GM10248 (cell line): Measurements from ENCODE around the gene MYL5.

Experiments used
- CTCF ChIA-PET: fragments of 300-600 bp; sonication (Branson Sonifier 250); formaldehyde crosslinking; extraction: SDS; loops from one replicate; lab custom pipeline; 2021; ENCODE audit warnings: antibody characterized with exemption; lab: Yijun Ruan, JAX
- POLR2A ChIA-PET: fragments of 350-650 bp; sonication (Branson Sonifier 250); formaldehyde crosslinking; extraction: SDS; loops from one replicate; lab custom pipeline; 2020; ENCODE audit warnings: antibody characterized with exemption; lab: Yijun Ruan, JAX
- DNase-seq: peaks from one replicate; pipeline ENCODE4 v3.0.0; 2012; ENCODE audit errors: extremely low spot score
- CTCF ChIP-seq: IDR thresholded peaks from 2 replicates; pipeline ENCODE4 v1.5.1; 2012; ENCODE audit warnings: mild to moderate bottlenecking, low read depth; ENCODE audit errors: extremely low read depth, missing control alignments, control extremely low read depth

The MYL5 gene

GRCh38 chr4:674172-675035 is at the start of gene MYL5, which contains the start of gene ATP5ME:
MYL5 (plus strand) TSS chr4:674542; CDS start chr4:678027, 3,485 bp downstream.
ATP5ME (minus strand) TSS chr4:674276; CDS start chr4:674247, 29 bp downstream.
- CTCF ChIA-PET = interaction anchor here (0.7 to 3.2 kb wide), 9 partner anchors 10 to 256 kb away, joined by 3 to 22 read pairs (median 4); no protein-coding TSS in a partner anchor
- peak; percentile 90 for TF ChIP-seq CTCF
- POLR2A ChIA-PET = interaction anchor here (0.5 kb wide), 1 partner anchor 24 kb away, joined by 4 read pairs; no protein-coding TSS in a partner anchor
- DNase-seq = peak; percentile 100

- no peak for TF ChIP-seq CTCF
- ChIA-PET POLR2A (no interaction called here), CTCF (no interaction called here)
- DNase-seq = no peak
Measured at GRCh38 chr4:624705-625590, 49.4 kb upstream of the MYL5 start, which contains the start of gene PDE6B. PDE6B (plus strand) TSS chr4:625573; CDS start chr4:625627, 54 bp downstream.

- ChIA-PET POLR2A (no interaction called here), CTCF (no interaction called here)
- no peak for DNase-seq
- no peak for TF ChIP-seq CTCF
Measured at GRCh38 chr4:625631-626161, 48.6 kb upstream of the MYL5 start.

- CTCF ChIA-PET = no interaction called here
Measured at GRCh38 chr4:626201-627091, 47.9 kb upstream of the MYL5 start.

More at GRCh38 chr4:626201-627091, 47.9 kb upstream of the MYL5 start:
- TF ChIP-seq CTCF = no peak
- DNase-seq = no peak
- POLR2A ChIA-PET = no interaction called here
